Stomach smooth muscle (tissue), 2 donors: ENCODE data around the gene NELFE.
"Not testable (repeated sequence)": the region's sequence is repeated elsewhere in the genome, so short reads cannot be mapped to it uniquely, and the experiment has no call there.

Source experiments
- H3K27ac ChIP-seq: one replicate; pipeline ENCODE4 v1.7.0; 2013; ENCODE audit warnings: mild to moderate bottlenecking, low read length, inconsistent platforms
- H3K27me3 ChIP-seq, 2 donors: one replicate each; pipeline ENCODE4 v1.7.0; 2013; ENCODE audit warnings: low read length in 2 of 2; ENCODE audit not compliant: insufficient read depth in 2 of 2, control insufficient read depth in 1 of 2
- H3K36me3 ChIP-seq, 2 donors: one replicate each; pipeline ENCODE4 v1.7.0; 2013; ENCODE audit warnings: low read length in 2 of 2; ENCODE audit not compliant: control insufficient read depth in 2 of 2, insufficient read depth in 2 of 2
- H3K4me1 ChIP-seq: one replicate; pipeline ENCODE4 v1.7.0; 2013; ENCODE audit warnings: low read length; ENCODE audit not compliant: control insufficient read depth, insufficient read depth
- H3K4me3 ChIP-seq, 2 donors: one replicate each; pipeline ENCODE4 v1.7.0; 2013; ENCODE audit warnings: low read length in 2 of 2
- H3K9ac ChIP-seq, 2 donors: one replicate each; pipeline ENCODE4 v1.7.0; 2013; ENCODE audit warnings: low read length in 2 of 2, mild to moderate bottlenecking in 1 of 2
- H3K9me3 ChIP-seq, 2 donors: one replicate each; pipeline ENCODE4 v1.7.0; 2013; ENCODE audit warnings: low read length in 2 of 2; ENCODE audit not compliant: control insufficient read depth in 2 of 2
- donor health status: healthy.
- donor health status: Pancreatic carcinoma.

The NELFE gene

GRCh38 chr6:31932137-31932536 lies 26.6 kb downstream of the NELFE start:
- H3K27me3 ChIP-seq, H3K4me3 ChIP-seq, H3K9me3 ChIP-seq, H3K27ac ChIP-seq, H3K4me1 ChIP-seq, H3K36me3 ChIP-seq, H3K9ac ChIP-seq: not testable (repeated sequence)

GRCh38 chr6:31930962-31931361 lies 27.8 kb downstream of the NELFE start:
- no peak overlapping the region for H3K9ac ChIP-seq
- H3K36me3 ChIP-seq = no peaks in the 10 kb centered on the region
- no peaks in the 10 kb centered on the region for H3K4me1 ChIP-seq
- H3K9me3 ChIP-seq = no peaks in the 10 kb centered on the region
- H3K27me3 ChIP-seq = peaks cover 0 to 6% of the 10 kb centered on the region in 2 donors
- no peak overlapping the region for H3K4me3 ChIP-seq
- no peak overlapping the region for H3K27ac ChIP-seq

GRCh38 chr6:31928672-31928939 lies 30.2 kb downstream of the NELFE start:
- H3K9ac ChIP-seq = no peak overlapping the region
- no peak overlapping the region for H3K4me3 ChIP-seq

GRCh38 chr6:31927863-31928671 lies 30.7 kb downstream of the NELFE start:
- no peaks in the 10 kb centered on the region for H3K9me3 ChIP-seq
- peak overlapping the region in 1 of 2 donors; percentile 44 for H3K4me3 ChIP-seq
- H3K9ac ChIP-seq = no peak overlapping the region
- H3K27ac ChIP-seq = no peak overlapping the region
- H3K27me3 ChIP-seq = peaks cover 0 to 6% of the 10 kb centered on the region in 2 donors
- H3K36me3 ChIP-seq = no peaks in the 10 kb centered on the region
- H3K4me1 ChIP-seq = no peaks in the 10 kb centered on the region

More at GRCh38 chr6:31928672-31928939, 30.2 kb downstream of the NELFE start:
- Histone ChIP-seq H3K36me3 (no peaks in the 10 kb centered on the region), H3K9me3 (no peaks in the 10 kb centered on the region), H3K27me3 (peaks cover 0 to 6% of the 10 kb centered on the region in 2 donors), H3K4me1 (no peaks in the 10 kb centered on the region), H3K27ac (no peak overlapping the region)

- no peak within 1 kb of the TSS for H3K9ac ChIP-seq
- H3K4me3 ChIP-seq = peak within 1 kb of the TSS in 1 of 2 donors; percentile 44
- no peaks in the 10 kb centered on the region for H3K36me3 ChIP-seq
- H3K9me3 ChIP-seq = no peaks in the 10 kb centered on the region
- no peaks in the 10 kb centered on the region for H3K4me1 ChIP-seq
- peaks cover 0 to 6% of the 10 kb centered on the region in 2 donors for H3K27me3 ChIP-seq
- no peak within 1 kb of the TSS for H3K27ac ChIP-seq
Measured at GRCh38 chr6:31927242-31927862, 31.4 kb downstream of the NELFE start, which contains the start of gene C2. Gene C2, plus strand, starts transcription at chr6:31927717. Its CDS starts 36 bp downstream, at chr6:31927753.

- peaks cover 0 to 2% of the 10 kb centered on the region in 2 donors for H3K27me3 ChIP-seq
- no peaks in the 10 kb centered on the region for H3K9me3 ChIP-seq
- no peaks in the 10 kb centered on the region for H3K4me1 ChIP-seq
- H3K4me3 ChIP-seq = no peak overlapping the region
- no peak overlapping the region for H3K9ac ChIP-seq
- no peak overlapping the region for H3K27ac ChIP-seq
- no peaks in the 10 kb centered on the region for H3K36me3 ChIP-seq
Measured at GRCh38 chr6:31922942-31923341, 35.8 kb downstream of the NELFE start.

- no peak overlapping the region for H3K4me3 ChIP-seq
- H3K36me3 ChIP-seq = no peaks in the 10 kb centered on the region
- peaks cover 0 to under 1% of the 10 kb centered on the region in 2 donors for H3K27me3 ChIP-seq
- H3K9ac ChIP-seq = no peak overlapping the region
- no peaks in the 10 kb centered on the region for H3K9me3 ChIP-seq
- no peaks in the 10 kb centered on the region for H3K4me1 ChIP-seq
- no peak overlapping the region for H3K27ac ChIP-seq
Measured at GRCh38 chr6:31920811-31921210, 38.0 kb downstream of the NELFE start.

GRCh38 chr6:31919624-31920303 lies 39.0 kb downstream of the NELFE start:
- Histone ChIP-seq H3K36me3 (no peaks in the 10 kb centered on the region), H3K4me3 (no peak overlapping the region), H3K4me1 (no peaks in the 10 kb centered on the region), H3K27me3 (peaks cover 0 to 4% of the 10 kb centered on the region in 2 donors), H3K9me3 (no peaks in the 10 kb centered on the region), H3K9ac (no peak overlapping the region), H3K27ac (no peak overlapping the region)

GRCh38 chr6:31918069-31918720 lies 40.6 kb downstream of the NELFE start:
- Histone ChIP-seq H3K9ac (no peak overlapping the region), H3K4me1 (no peaks in the 10 kb centered on the region), H3K36me3 (no peaks in the 10 kb centered on the region), H3K27ac (no peak overlapping the region), H3K27me3 (peaks cover 0 to 4% of the 10 kb centered on the region in 2 donors), H3K9me3 (no peaks in the 10 kb centered on the region), H3K4me3 (no peak overlapping the region)

- H3K4me3 ChIP-seq = no peak overlapping the region
- no peak overlapping the region for H3K27ac ChIP-seq
- peaks cover 0 to 4% of the 10 kb centered on the region in 2 donors for H3K27me3 ChIP-seq
- H3K9me3 ChIP-seq = no peaks in the 10 kb centered on the region
- no peaks in the 10 kb centered on the region for H3K4me1 ChIP-seq
- H3K36me3 ChIP-seq = no peaks in the 10 kb centered on the region
- H3K9ac ChIP-seq = no peak overlapping the region
Measured at GRCh38 chr6:31915756-31916155, 43.0 kb downstream of the NELFE start.
